HG03442 (cell line): ENCODE data around the gene FNIP2.
"Not testable (repeated sequence)": the region's sequence is repeated elsewhere in the genome, so short reads cannot be mapped to it uniquely, and the experiment has no call there.

Experiments used
- ATAC-seq: cut with Tn5 transposase; IDR thresholded peaks from one replicate; pipeline ENCODE4 v1.9.1; 2021; ENCODE audit warnings: mild to moderate bottlenecking, moderate library complexity; ENCODE audit not compliant: unreplicated experiment

The FNIP2 gene

GRCh38 chr4:158812543-158812942 lies 43.7 kb downstream of the FNIP2 start:
- ATAC-seq = no peak

- no peak for ATAC-seq
These were observed 44.3 kb downstream of the FNIP2 start for GRCh38 chr4:158813113-158813512.

GRCh38 chr4:158814207-158814606 lies 45.4 kb downstream of the FNIP2 start:
- ATAC-seq = no peak

- ATAC-seq = no peak
These were observed 46.0 kb downstream of the FNIP2 start for GRCh38 chr4:158814636-158815330.

GRCh38 chr4:158816955-158817354 lies 48.1 kb downstream of the FNIP2 start:
- ATAC-seq = peak; percentile 30

GRCh38 chr4:158817562-158818296 lies 48.9 kb downstream of the FNIP2 start:
- peak; percentile 68 for ATAC-seq

- ATAC-seq = no peak
These were observed 49.8 kb downstream of the FNIP2 start for GRCh38 chr4:158818560-158819140.

- no peak for ATAC-seq
These were observed 51.3 kb downstream of the FNIP2 start for GRCh38 chr4:158819942-158820786.

- peak; percentile 43 for ATAC-seq
These were observed 52.6 kb downstream of the FNIP2 start for GRCh38 chr4:158821228-158821971.

- no peak for ATAC-seq
These were observed 53.5 kb downstream of the FNIP2 start for GRCh38 chr4:158822348-158822747.

GRCh38 chr4:158823461-158823873 lies 54.6 kb downstream of the FNIP2 start:
- peak; percentile 47 for ATAC-seq

- no peak for ATAC-seq
These were observed 55.8 kb downstream of the FNIP2 start for GRCh38 chr4:158824425-158825274.

- no peak for ATAC-seq
These were observed 56.7 kb downstream of the FNIP2 start for GRCh38 chr4:158825433-158826036.

GRCh38 chr4:158826057-158826456 lies 57.2 kb downstream of the FNIP2 start:
- ATAC-seq = peak; percentile 50

- no peak for ATAC-seq
These were observed 58.1 kb downstream of the FNIP2 start for GRCh38 chr4:158826882-158827281.

- ATAC-seq = no peak
These were observed 58.7 kb downstream of the FNIP2 start for GRCh38 chr4:158827543-158827981.

GRCh38 chr4:158828151-158828550 lies 59.3 kb downstream of the FNIP2 start:
- ATAC-seq = not testable (repeated sequence)

GRCh38 chr4:158829254-158829653 lies 60.4 kb downstream of the FNIP2 start:
- ATAC-seq = no peak

- ATAC-seq = no peak
These were observed 64.8 kb downstream of the FNIP2 start for GRCh38 chr4:158833602-158834001.
